K562 (cell line): Measurements from ENCODE around the gene GNB2. TPM values are rescaled to one million over a fixed set of nuclear protein-coding genes. Genes with fewer than 3 reads are reported as not detected.
A peak's percentile ranks its signal among the peaks of the same experiment; 100 is the strongest.

ENCODE experiments used
- BRCA1 ChIP-seq, 2 experiments: fragments of 450-650 bp in 1 of 2; sonication (generic) in 1 of 2; formaldehyde crosslinking in 1 of 2; IDR thresholded peaks; 2 replicates each; pipeline versions ENCODE4 v1.5.0 to v1.6.1; 2017 to 2020; ENCODE audit warnings: mild to moderate bottlenecking in 1 of 2, missing genetic modification reagents in 1 of 2
- CHD2 ChIP-seq: IDR thresholded peaks from 2 replicates; pipeline ENCODE4 v1.6.1; 2011; ENCODE audit warnings: low read depth, low read length
- EP400 ChIP-seq: fragments of 450-650 bp; IDR thresholded peaks from 2 replicates; pipeline ENCODE4 v1.6.1; 2017; ENCODE audit warnings: antibody characterized with exemption, mild to moderate bottlenecking, moderate library complexity
- FOSL1 ChIP-seq: fragments of 200-800 bp; sonication (Bioruptor generic); conservative IDR thresholded peaks from 2 replicates; pipeline ENCODE4 v1.6.1; 2016; ENCODE audit warnings: missing genetic modification characterization, missing compliant biosample characterization
- GABPA ChIP-seq: fragments of 200-800 bp; sonication (Bioruptor generic); conservative IDR thresholded peaks from 2 replicates; pipeline ENCODE4 v1.6.1; 2016; ENCODE audit warnings: low read depth, missing genetic modification characterization, missing compliant biosample characterization
- KDM4B ChIP-seq, 2 experiments: fragments of 450-650 bp in 1 of 2; sonication (generic) in 1 of 2; IDR thresholded peaks; 2 replicates each; pipeline ENCODE4 v1.6.1; 2016 to 2017; ENCODE audit warnings: borderline replicate concordance in 2 of 2, antibody characterized with exemption in 1 of 2, low read depth in 1 of 2, mild to moderate bottlenecking in 1 of 2
- MYBL2 ChIP-seq, 2 experiments: fragments of 450-650 bp in 1 of 2; sonication (generic) in 1 of 2; formaldehyde crosslinking in 1 of 2; IDR thresholded peaks; 2 replicates each; pipeline versions ENCODE4 v1.6.1 to v1.8.1; 2017 to 2022; ENCODE audit warnings: borderline replicate concordance in 1 of 2, inconsistent platforms in 1 of 2, low read depth in 1 of 2, mild to moderate bottlenecking in 1 of 2, missing genetic modification reagents in 1 of 2, moderate library complexity in 1 of 2
- POLR2AphosphoS2 ChIP-seq: IDR thresholded peaks from 2 replicates; pipeline ENCODE4 v1.6.1; 2012; ENCODE audit warnings: low read length, improper control_type of control experiment
- SLC30A9 ChIP-seq: fragments of 250-450 bp; sonication (Bioruptor Pico); IDR thresholded peaks from 2 replicates; pipeline ENCODE4 v1.8.0; 2022; ENCODE audit warnings: mild to moderate bottlenecking, moderate library complexity
- SMARCE1 ChIP-seq: fragments of 450-650 bp; IDR thresholded peaks from 2 replicates; pipeline ENCODE4 v1.7.1; 2016; ENCODE audit warnings: mild to moderate bottlenecking
- U2AF1 ChIP-seq: fragments of 200-400 bp; formaldehyde crosslinking; optimal IDR thresholded peaks from 2 replicates; pipeline ENCODE3; 2017; ENCODE audit warnings: mild to moderate bottlenecking, low read depth, low read length, moderate library complexity
- XRCC5 ChIP-seq: fragments of 200-400 bp; formaldehyde crosslinking; IDR thresholded peaks from 2 replicates; pipeline ENCODE4 v1.6.1; 2017; ENCODE audit warnings: low read depth, mild to moderate bottlenecking, low read length
- ZNF551 ChIP-seq: fragments of 250-450 bp; sonication (Bioruptor Pico); IDR thresholded peaks from 2 replicates; pipeline ENCODE4 v1.5.0; 2021; ENCODE audit warnings: mild to moderate bottlenecking, moderate library complexity
- polyA plus RNA-seq, 8 experiments: library from polyadenylated mRNA; depleted of rRNA in 4 of 8; stranded (reverse) in 5 of 8; unstranded in 3 of 8; fragments of >200 nt; fragmentation: Nextera tagmentation in 2 of 8; fragmentation: Illumina TruSeq in 1 of 8; extraction: Ambion mirVana in 2 of 8; extraction: Trizol in 1 of 8; gene quantifications; 2 replicates each; pipeline versions ENCODE4 v1.2.1 to v1.2.3, GENCODE V29; 2011 to 2014; ENCODE audit warnings: inconsistent platforms in 1 of 8, missing spikeins in 1 of 8
- total RNA-seq, 7 experiments: library from RNA; depleted of rRNA in 6 of 7; stranded (reverse); fragments of >200 nt in 6 of 7; fragmentation: Illumina TruSeq in 2 of 7; extraction: Trizol in 2 of 7; gene quantifications; 2 replicates each; pipeline versions ENCODE4 v1.2.1 to v1.2.3, GENCODE V29; 2011 to 2021; ENCODE audit warnings: low replicate concordance in 1 of 7
- TF ChIP-seq, protein P1 (sequence below): fragments of 250-450 bp; sonication (Bioruptor Pico); IDR thresholded peaks from 2 replicates; pipeline ENCODE4 v1.5.1; 2021; ENCODE audit warnings: mild to moderate bottlenecking
- TF ChIP-seq, protein P2 (sequence below): fragments of 450-650 bp; IDR thresholded peaks from 2 replicates; pipeline ENCODE4 v1.6.1; 2017; ENCODE audit warnings: antibody characterized with exemption, mild to moderate bottlenecking
- TF ChIP-seq, protein P3 (sequence below), 3 experiments: fragments of 200-800 bp in 1 of 3; fragments of 250-450 bp in 1 of 3; fragments of 450-650 bp in 1 of 3; sonication (Bioruptor Pico) in 1 of 3; sonication (Bioruptor generic) in 1 of 3; formaldehyde crosslinking in 1 of 3; IDR thresholded peaks; 2 replicates each; pipeline versions ENCODE4 v1.6.1 to v1.8.0; 2016 to 2022; ENCODE audit warnings: mild to moderate bottlenecking in 2 of 3, missing genetic modification characterization in 2 of 3, missing compliant biosample characterization in 1 of 3, moderate library complexity in 1 of 3

The GNB2 gene
- total and polyA plus RNA-seq, 9 of the 15 experiments (the other 6 are each of a cell fraction or from before 2014, with no cell fraction given) = 0.65 to 320 (median 104) TPM

DNA sequence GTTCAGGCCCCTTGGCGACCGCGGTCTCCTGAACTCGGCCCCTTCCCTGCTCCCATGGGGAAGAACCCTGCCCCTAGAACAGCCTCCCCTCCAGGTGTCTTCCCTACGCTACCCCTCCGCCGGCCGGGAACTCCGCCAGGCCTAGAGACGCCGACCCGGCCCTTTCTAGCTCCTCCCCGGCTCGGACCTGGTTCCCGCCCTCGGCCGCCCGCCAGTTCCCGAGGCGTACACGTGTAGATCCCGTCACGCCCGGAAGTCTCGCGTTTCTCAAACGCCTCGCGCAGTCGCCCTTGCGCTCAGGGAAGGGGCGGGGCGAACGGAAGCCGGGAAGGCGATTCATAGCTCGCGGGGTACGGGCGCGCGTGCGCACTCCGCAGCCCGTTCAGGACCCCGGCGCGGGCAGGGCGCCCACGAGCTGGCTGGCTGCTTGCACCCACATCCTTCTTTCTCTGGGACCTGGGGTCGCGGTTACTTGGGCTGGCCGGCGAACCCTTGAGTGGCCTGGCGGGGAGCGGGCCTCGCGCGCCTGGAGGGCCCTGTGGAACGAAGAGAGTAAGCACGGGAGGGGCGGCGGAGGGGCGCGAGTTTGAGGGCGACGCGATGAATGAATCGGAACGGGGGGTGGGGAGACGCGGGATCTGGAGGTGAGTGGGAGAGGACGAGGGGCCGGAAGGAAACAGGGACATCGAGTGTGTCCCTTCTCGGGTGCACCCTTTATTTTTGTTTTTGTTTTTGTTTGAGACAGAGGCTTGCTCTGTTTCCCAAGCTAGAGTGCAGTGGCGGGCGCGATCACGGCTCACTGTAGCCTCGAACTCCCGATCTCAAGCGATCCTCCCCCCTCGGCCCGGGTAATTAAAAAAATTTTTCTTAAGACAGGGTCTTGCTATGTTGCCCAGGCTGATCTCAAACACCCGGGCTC is 32.5 kb downstream of the GNB2 start, which contains the start of gene POP7 (continued):
- TF ChIP-seq FOSL1 (0 out of 2 replicates have a peak, but pooled peaks have one; percentile 9), U2AF1 (peak; percentile 77), POLR2AphosphoS2 (no peak), GABPA (peak; percentile 43; the same call in 1 of the 2 replicates), BRCA1 (IDR thresholded peaks at IDR 0.05) (no peak), BRCA1 (CRISPR knock-in tag; IDR thresholded peaks at IDR 0.05) (no peak), ZNF551 (CRISPR knock-in tag) (no peak), CHD2 (peak; percentile 99), XRCC5 (no peak), SMARCE1 (peak; percentile 52), SLC30A9 (no peak), MYBL2 (IDR thresholded peaks at IDR 0.05; ENCODE audit: low read depth) (no peak), MYBL2 (CRISPR knock-in tag; IDR thresholded peaks at IDR 0.05; ENCODE audit: borderline replicate concordance) (no peak), KDM4B (IDR thresholded peaks at IDR 0.05; ENCODE audit: borderline replicate concordance in 2 of 2, low read depth in 1 of 2) (no peak; a peak in 1 of 4 replicates), EP400 (peak; percentile 94)
- TF ChIP-seq, protein P1, sequence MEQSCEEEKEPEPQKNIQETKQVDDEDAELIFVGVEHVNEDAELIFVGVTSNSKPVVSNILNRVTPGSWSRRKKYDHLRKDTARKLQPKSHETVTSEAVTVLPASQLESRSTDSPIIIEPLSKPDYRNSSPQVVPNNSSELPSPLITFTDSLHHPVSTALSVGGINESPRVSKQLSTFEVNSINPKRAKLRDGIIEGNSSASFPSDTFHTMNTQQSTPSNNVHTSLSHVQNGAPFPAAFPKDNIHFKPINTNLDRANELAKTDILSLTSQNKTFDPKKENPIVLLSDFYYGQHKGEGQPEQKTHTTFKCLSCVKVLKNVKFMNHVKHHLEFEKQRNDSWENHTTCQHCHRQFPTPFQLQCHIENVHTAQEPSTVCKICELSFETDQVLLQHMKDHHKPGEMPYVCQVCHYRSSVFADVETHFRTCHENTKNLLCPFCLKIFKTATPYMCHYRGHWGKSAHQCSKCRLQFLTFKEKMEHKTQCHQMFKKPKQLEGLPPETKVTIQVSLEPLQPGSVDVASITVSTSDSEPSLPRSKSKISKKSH (CRISPR knock-in tag) = no peak
- TF ChIP-seq, protein P2, sequence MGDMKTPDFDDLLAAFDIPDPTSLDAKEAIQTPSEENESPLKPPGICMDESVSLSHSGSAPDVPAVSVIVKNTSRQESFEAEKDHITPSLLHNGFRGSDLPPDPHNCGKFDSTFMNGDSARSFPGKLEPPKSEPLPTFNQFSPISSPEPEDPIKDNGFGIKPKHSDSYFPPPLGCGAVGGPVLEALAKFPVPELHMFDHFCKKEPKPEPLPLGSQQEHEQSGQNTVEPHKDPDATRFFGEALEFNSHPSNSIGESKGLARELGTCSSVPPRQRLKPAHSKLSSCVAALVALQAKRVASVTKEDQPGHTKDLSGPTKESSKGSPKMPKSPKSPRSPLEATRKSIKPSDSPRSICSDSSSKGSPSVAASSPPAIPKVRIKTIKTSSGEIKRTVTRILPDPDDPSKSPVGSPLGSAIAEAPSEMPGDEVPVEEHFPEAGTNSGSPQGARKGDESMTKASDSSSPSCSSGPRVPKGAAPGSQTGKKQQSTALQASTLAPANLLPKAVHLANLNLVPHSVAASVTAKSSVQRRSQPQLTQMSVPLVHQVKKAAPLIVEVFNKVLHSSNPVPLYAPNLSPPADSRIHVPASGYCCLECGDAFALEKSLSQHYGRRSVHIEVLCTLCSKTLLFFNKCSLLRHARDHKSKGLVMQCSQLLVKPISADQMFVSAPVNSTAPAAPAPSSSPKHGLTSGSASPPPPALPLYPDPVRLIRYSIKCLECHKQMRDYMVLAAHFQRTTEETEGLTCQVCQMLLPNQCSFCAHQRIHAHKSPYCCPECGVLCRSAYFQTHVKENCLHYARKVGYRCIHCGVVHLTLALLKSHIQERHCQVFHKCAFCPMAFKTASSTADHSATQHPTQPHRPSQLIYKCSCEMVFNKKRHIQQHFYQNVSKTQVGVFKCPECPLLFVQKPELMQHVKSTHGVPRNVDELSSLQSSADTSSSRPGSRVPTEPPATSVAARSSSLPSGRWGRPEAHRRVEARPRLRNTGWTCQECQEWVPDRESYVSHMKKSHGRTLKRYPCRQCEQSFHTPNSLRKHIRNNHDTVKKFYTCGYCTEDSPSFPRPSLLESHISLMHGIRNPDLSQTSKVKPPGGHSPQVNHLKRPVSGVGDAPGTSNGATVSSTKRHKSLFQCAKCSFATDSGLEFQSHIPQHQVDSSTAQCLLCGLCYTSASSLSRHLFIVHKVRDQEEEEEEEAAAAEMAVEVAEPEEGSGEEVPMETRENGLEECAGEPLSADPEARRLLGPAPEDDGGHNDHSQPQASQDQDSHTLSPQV = no peak
- TF ChIP-seq, protein P3, sequence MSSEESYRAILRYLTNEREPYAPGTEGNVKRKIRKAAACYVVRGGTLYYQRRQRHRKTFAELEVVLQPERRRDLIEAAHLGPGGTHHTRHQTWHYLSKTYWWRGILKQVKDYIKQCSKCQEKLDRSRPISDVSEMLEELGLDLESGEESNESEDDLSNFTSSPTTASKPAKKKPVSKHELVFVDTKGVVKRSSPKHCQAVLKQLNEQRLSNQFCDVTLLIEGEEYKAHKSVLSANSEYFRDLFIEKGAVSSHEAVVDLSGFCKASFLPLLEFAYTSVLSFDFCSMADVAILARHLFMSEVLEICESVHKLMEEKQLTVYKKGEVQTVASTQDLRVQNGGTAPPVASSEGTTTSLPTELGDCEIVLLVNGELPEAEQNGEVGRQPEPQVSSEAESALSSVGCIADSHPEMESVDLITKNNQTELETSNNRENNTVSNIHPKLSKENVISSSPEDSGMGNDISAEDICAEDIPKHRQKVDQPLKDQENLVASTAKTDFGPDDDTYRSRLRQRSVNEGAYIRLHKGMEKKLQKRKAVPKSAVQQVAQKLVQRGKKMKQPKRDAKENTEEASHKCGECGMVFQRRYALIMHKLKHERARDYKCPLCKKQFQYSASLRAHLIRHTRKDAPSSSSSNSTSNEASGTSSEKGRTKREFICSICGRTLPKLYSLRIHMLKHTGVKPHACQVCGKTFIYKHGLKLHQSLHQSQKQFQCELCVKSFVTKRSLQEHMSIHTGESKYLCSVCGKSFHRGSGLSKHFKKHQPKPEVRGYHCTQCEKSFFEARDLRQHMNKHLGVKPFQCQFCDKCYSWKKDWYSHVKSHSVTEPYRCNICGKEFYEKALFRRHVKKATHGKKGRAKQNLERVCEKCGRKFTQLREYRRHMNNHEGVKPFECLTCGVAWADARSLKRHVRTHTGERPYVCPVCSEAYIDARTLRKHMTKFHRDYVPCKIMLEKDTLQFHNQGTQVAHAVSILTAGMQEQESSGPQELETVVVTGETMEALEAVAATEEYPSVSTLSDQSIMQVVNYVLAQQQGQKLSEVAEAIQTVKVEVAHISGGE (CRISPR knock-in tag; IDR thresholded peaks at IDR 0.05) = peak in 1 of 3 experiments; percentile 52; a peak in 1 of 6 replicates
